ENCODE measurements around the gene SLC9A4. TPM values are rescaled to one million over a fixed set of nuclear protein-coding genes. Genes with fewer than 3 reads are reported as not detected.
"Not testable (repeated sequence)": the region's sequence is repeated elsewhere in the genome, so short reads cannot be mapped to it uniquely, and the experiment has no call there.

The SLC9A4 gene
- total RNA-seq, 3 donors from 2014 or later = 0.05 TPM; not detected in 2

- DNase-seq (no peak), ATAC-seq (no peak)
- Mint-ChIP-seq H3K9me3 (no peaks in the 10 kb centered on the region), H3K4me3 (no peak overlapping the region), H3K27me3 (ENCODE audit: low read depth) (peaks cover 2% of the 10 kb centered on the region), H3K36me3 (ENCODE audit: insufficient read depth) (no peaks in the 10 kb centered on the region), H3K4me1 (ENCODE audit: low read depth) (peaks cover 3% of the 10 kb centered on the region)
Measured at GRCh38 chr2:102522162-102522561, 49.1 kb downstream of the SLC9A4 start.

- peaks cover 3% of the 10 kb centered on the region for H3K4me1 Mint-ChIP-seq (ENCODE audit: low read depth)
- peaks cover 5% of the 10 kb centered on the region for H3K27me3 Mint-ChIP-seq (ENCODE audit: low read depth)
- DNase-seq (no peak), ATAC-seq (no peak)
- H3K9me3 Mint-ChIP-seq = no peaks in the 10 kb centered on the region
- no peak overlapping the region for H3K4me3 Mint-ChIP-seq
- no peaks in the 10 kb centered on the region for H3K36me3 Mint-ChIP-seq (ENCODE audit: insufficient read depth)
Measured at GRCh38 chr2:102522890-102523289, 49.9 kb downstream of the SLC9A4 start.

DNA sequence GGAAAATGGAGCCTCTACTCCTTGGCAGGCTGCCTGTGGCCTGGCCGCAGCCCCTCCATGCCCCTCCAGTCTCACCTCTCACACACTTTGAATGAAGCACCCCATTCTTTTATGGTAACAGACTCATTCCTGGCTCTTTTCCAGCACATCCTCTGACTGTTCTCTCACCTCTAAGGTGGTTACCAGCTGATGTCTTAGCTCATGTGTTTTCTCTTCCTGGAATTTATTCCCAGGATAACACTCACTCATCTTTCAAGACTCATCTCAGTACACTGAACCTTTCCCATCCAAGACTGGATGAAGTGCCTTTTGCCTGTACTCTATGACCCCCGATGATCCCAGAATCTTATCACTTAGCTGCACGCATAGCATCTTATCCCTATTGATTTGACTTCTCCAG, 50.6 kb downstream of the SLC9A4 start:
- no peak for DNase-seq
- no peak overlapping the region for H3K4me3 Mint-ChIP-seq
- H3K36me3 Mint-ChIP-seq (ENCODE audit: insufficient read depth) = no peaks in the 10 kb centered on the region

DNA sequence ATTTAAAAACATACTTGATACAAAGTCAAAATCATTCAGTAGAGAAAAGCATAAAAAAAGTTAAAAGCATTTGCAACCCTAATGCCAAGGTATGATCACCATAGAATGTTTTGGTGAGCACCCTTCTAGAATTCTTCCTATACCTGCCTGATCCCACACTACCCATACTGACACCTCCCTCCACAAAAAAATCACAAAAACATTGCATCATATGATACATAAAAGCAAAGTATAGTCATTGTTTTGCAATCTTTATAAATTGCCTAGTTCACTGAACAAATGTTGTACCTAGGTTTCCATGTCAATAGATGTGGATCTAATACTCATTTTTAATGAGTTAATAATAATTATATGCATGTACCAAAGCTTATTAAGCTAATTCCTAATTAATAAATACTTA, 54.1 kb downstream of the SLC9A4 start:
- Mint-ChIP-seq H3K4me1 (ENCODE audit: low read depth) (peaks cover 3% of the 10 kb centered on the region), H3K36me3 (ENCODE audit: insufficient read depth) (no peaks in the 10 kb centered on the region), H3K9me3 (no peaks in the 10 kb centered on the region), H3K27me3 (ENCODE audit: low read depth) (peaks cover 11% of the 10 kb centered on the region), H3K4me3 (no peak overlapping the region)
- ATAC-seq = no peak
- DNase-seq = no peak

More for the DNA sequence above, 50.6 kb downstream of the SLC9A4 start:
- ATAC-seq = no peak
- Mint-ChIP-seq H3K27me3 (ENCODE audit: low read depth) (peaks cover 6% of the 10 kb centered on the region), H3K9me3 (no peaks in the 10 kb centered on the region), H3K4me1 (ENCODE audit: low read depth) (peaks cover 3% of the 10 kb centered on the region)

GRCh38 chr2:102538491-102538890, 65.5 kb downstream of the SLC9A4 start:
- no peaks in the 10 kb centered on the region for H3K36me3 Mint-ChIP-seq (ENCODE audit: insufficient read depth)
- no peak for DNase-seq
- no peak for ATAC-seq
- H3K4me3 Mint-ChIP-seq = no peak overlapping the region
- no peaks in the 10 kb centered on the region for H3K9me3 Mint-ChIP-seq
- H3K4me1 Mint-ChIP-seq (ENCODE audit: low read depth) = no peaks in the 10 kb centered on the region
- peaks cover 16% of the 10 kb centered on the region for H3K27me3 Mint-ChIP-seq (ENCODE audit: low read depth)

DNA sequence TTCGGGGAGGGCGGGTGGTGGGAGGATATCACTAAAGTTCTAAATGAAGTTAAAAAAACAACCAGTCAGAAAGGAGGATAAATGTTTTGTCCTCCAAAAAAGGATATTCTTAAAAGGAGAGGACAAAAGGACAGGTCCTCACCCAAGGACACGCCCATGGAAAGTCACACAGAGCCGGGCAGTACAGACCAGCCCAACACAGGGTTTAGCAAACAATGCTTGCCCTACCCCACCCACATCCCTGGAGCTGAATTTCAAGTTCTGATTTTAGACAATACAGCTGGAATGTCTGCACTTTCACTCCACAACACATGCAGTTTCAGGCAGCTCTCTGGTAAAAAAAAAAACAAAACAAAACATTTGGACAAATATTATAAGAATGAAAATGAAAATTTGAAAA, 67.9 kb downstream of the SLC9A4 start:
- Mint-ChIP-seq H3K4me3 (no peak overlapping the region), H3K9me3 (no peaks in the 10 kb centered on the region), H3K4me1 (ENCODE audit: low read depth) (no peaks in the 10 kb centered on the region), H3K36me3 (ENCODE audit: insufficient read depth) (no peaks in the 10 kb centered on the region), H3K27me3 (ENCODE audit: low read depth) (peaks cover 9% of the 10 kb centered on the region)
- ATAC-seq (no peak), DNase-seq (no peak)

- no peak for ATAC-seq
- no peak for DNase-seq
- H3K4me3 Mint-ChIP-seq = no peak overlapping the region
- peaks cover 6% of the 10 kb centered on the region for H3K27me3 Mint-ChIP-seq (ENCODE audit: low read depth)
- H3K4me1 Mint-ChIP-seq (ENCODE audit: low read depth) = no peaks in the 10 kb centered on the region
- H3K9me3 Mint-ChIP-seq = peaks cover 16% of the 10 kb centered on the region
- no peaks in the 10 kb centered on the region for H3K36me3 Mint-ChIP-seq (ENCODE audit: insufficient read depth)
Measured at GRCh38 chr2:102544182-102544581, 71.2 kb downstream of the SLC9A4 start.

GRCh38 chr2:102547462-102547861, 74.4 kb downstream of the SLC9A4 start:
- Mint-ChIP-seq H3K4me1 (ENCODE audit: low read depth) (no peaks in the 10 kb centered on the region), H3K4me3 (no peak overlapping the region), H3K27me3 (ENCODE audit: low read depth) (peaks cover 4% of the 10 kb centered on the region), H3K36me3 (ENCODE audit: insufficient read depth) (no peaks in the 10 kb centered on the region), H3K9me3 (peaks cover 27% of the 10 kb centered on the region)
- ATAC-seq (no peak), DNase-seq (no peak)

DNA sequence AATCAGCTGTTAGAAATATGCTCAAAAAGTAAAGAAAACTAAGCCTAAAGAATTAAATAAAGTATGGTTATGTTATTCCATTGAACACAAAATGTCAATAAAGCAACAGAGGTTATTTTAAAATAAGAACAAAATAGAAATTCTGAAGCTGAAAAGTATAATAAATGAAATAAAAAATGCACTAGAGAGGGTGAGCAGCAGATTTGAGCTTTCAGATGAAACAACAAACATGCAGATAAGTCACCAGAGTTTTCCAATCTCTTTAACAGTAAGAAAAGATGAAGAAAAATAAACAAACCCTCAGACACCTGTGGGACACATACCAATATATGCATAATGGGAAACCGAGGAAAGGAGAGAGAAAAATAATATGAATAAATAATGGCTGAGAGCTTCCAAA, 76.0 kb downstream of the SLC9A4 start:
- H3K4me1 Mint-ChIP-seq (ENCODE audit: low read depth) = no peaks in the 10 kb centered on the region
- no peak overlapping the region for H3K4me3 Mint-ChIP-seq
- peaks cover 27% of the 10 kb centered on the region for H3K9me3 Mint-ChIP-seq
- peaks cover 4% of the 10 kb centered on the region for H3K27me3 Mint-ChIP-seq (ENCODE audit: low read depth)
- ATAC-seq (no peak), DNase-seq (no peak)
- H3K36me3 Mint-ChIP-seq (ENCODE audit: insufficient read depth) = no peaks in the 10 kb centered on the region

GRCh38 chr2:102550151-102550550, 77.1 kb downstream of the SLC9A4 start:
- DNase-seq (no peak), ATAC-seq (no peak)
- Mint-ChIP-seq H3K27me3 (ENCODE audit: low read depth) (peaks cover 4% of the 10 kb centered on the region), H3K9me3 (peaks cover 27% of the 10 kb centered on the region), H3K36me3 (ENCODE audit: insufficient read depth) (no peaks in the 10 kb centered on the region), H3K4me3 (no peak overlapping the region), H3K4me1 (ENCODE audit: low read depth) (no peaks in the 10 kb centered on the region)

GRCh38 chr2:102551329-102552096, 78.5 kb downstream of the SLC9A4 start:
- H3K27me3 Mint-ChIP-seq (ENCODE audit: low read depth) = no peaks in the 10 kb centered on the region
- DNase-seq = no peak
- H3K36me3 Mint-ChIP-seq (ENCODE audit: insufficient read depth) = no peaks in the 10 kb centered on the region
- no peaks in the 10 kb centered on the region for H3K4me1 Mint-ChIP-seq (ENCODE audit: low read depth)
- H3K4me3 Mint-ChIP-seq = no peak overlapping the region
- ATAC-seq = no peak
- H3K9me3 Mint-ChIP-seq = peaks cover 27% of the 10 kb centered on the region

GRCh38 chr2:102553601-102554000, 80.6 kb downstream of the SLC9A4 start:
- DNase-seq (no peak), ATAC-seq (no peak)
- H3K36me3 Mint-ChIP-seq (ENCODE audit: insufficient read depth) = no peaks in the 10 kb centered on the region
- peaks cover 15% of the 10 kb centered on the region for H3K9me3 Mint-ChIP-seq
- peaks cover 2% of the 10 kb centered on the region for H3K27me3 Mint-ChIP-seq (ENCODE audit: low read depth)
- no peaks in the 10 kb centered on the region for H3K4me1 Mint-ChIP-seq (ENCODE audit: low read depth)
- no peak overlapping the region for H3K4me3 Mint-ChIP-seq

GRCh38 chr2:102558463-102558862, 85.4 kb downstream of the SLC9A4 start:
- Mint-ChIP-seq H3K36me3 (ENCODE audit: insufficient read depth) (no peaks in the 10 kb centered on the region), H3K27me3 (ENCODE audit: low read depth) (peaks cover 2% of the 10 kb centered on the region), H3K9me3 (no peaks in the 10 kb centered on the region), H3K4me1 (ENCODE audit: low read depth) (no peaks in the 10 kb centered on the region), H3K4me3 (no peak overlapping the region)
- no peak for DNase-seq
- ATAC-seq = no peak

GRCh38 chr2:102562542-102562941, 89.5 kb downstream of the SLC9A4 start:
- H3K27me3 Mint-ChIP-seq (ENCODE audit: low read depth); H3K4me1 Mint-ChIP-seq (ENCODE audit: low read depth); H3K9me3 Mint-ChIP-seq; H3K4me3 Mint-ChIP-seq; DNase-seq; H3K36me3 Mint-ChIP-seq (ENCODE audit: insufficient read depth): not testable (repeated sequence)
- ATAC-seq = peak; percentile 27 to 59

GRCh38 chr2:102575888-102576287, 102.9 kb downstream of the SLC9A4 start:
- ATAC-seq = no peak
- Mint-ChIP-seq H3K4me3 (no peak overlapping the region), H3K4me1 (ENCODE audit: low read depth) (no peaks in the 10 kb centered on the region), H3K9me3 (peaks cover 18% of the 10 kb centered on the region), H3K27me3 (ENCODE audit: low read depth) (peaks cover 8% of the 10 kb centered on the region), H3K36me3 (ENCODE audit: insufficient read depth) (no peaks in the 10 kb centered on the region)
- no peak for DNase-seq

Measured in activated T-cell treated with anti-CD3 and anti-CD28 coated beads, Interleukin-2, amount 50 U/mL, for 4 hours (primary cell).